HepG2 (cell line): ENCODE results near the gene GCNT2. TPM values are rescaled to one million over a fixed set of nuclear protein-coding genes. Genes with fewer than 3 reads are reported as not detected.
A peak's percentile ranks its signal among the peaks of the same experiment; 100 is the strongest.

Source experiments
- ATAC-seq: fragments of 200-7000 bp; cut with Tn5 transposase; 3 replicates; pipeline ENCODE4 v1.9.1; 2020; ENCODE audit warnings: mild to moderate bottlenecking, moderate library complexity
- BruUV-seq: library from RNA; stranded (reverse); fragments of 400-500 nt; replicated peaks from 2 replicates; lab custom pipeline; 2021; lab: Mats Ljungman, UMichigan
- CTCF ChIA-PET: fragments of 300-600 bp; formaldehyde crosslinking; extraction: SDS; loops from one replicate; lab custom pipeline; 2021; ENCODE audit warnings: low total read pairs, inconsistent platforms, low intra/inter-chr PET ratio; lab: Yijun Ruan, JAX
- POLR2A ChIA-PET: fragments of 350-600 bp; sonication (Branson Sonifier 250); formaldehyde crosslinking; loops from one replicate; lab custom pipeline; 2020; ENCODE audit warnings: antibody characterized with exemption, inconsistent platforms; lab: Yijun Ruan, JAX
- DNase-seq: peaks from one replicate; pipeline ENCODE4 v3.0.0-alpha.2; 2015; ENCODE audit warnings: low spot score
- FAIRE-seq: peaks from 3 replicates; lab custom pipeline; 2011; peaks lifted over from hg19 to GRCh38; lab: Jason Lieb, UNC
- H2AFZ ChIP-seq: one replicate; pipeline ENCODE4 v1.6.1; 2011; ENCODE audit warnings: low read length, inconsistent platforms
- H3K27ac ChIP-seq: fragments of 300-600 bp; 3 replicates; pipeline ENCODE4 v1.8.0; 2011; ENCODE audit warnings: mixed run types, mild to moderate bottlenecking, mixed read lengths, low read length, inconsistent platforms; ENCODE audit not compliant: insufficient read depth; ENCODE audit errors: extremely low read length
- H3K27me3 ChIP-seq, 2 experiments: fragments of 200-600 bp in 1 of 2; 2 replicates in 1 of 2; 3 replicates in 1 of 2; pipeline versions ENCODE4 v1.6.0 to v1.8.0; 2011; ENCODE audit warnings: low read length in 2 of 2, mild to moderate bottlenecking in 2 of 2, moderate library complexity in 2 of 2, inconsistent platforms in 1 of 2; ENCODE audit not compliant: insufficient read depth in 2 of 2, control insufficient read depth in 1 of 2
- H3K36me3 ChIP-seq, 2 experiments: fragments of 200-600 bp in 1 of 2; replicated peaks in 1 of 2; 2 replicates in 1 of 2; 3 replicates in 1 of 2; pipeline versions ENCODE4 v1.5.1 to v1.8.0; 2011; ENCODE audit warnings: low read length in 2 of 2, inconsistent platforms in 1 of 2; ENCODE audit not compliant: insufficient read depth in 2 of 2, control insufficient read depth in 1 of 2
- H3K4me1 ChIP-seq: 2 replicates; pipeline ENCODE4 v1.5.1; 2012; ENCODE audit warnings: low read length, inconsistent platforms; ENCODE audit not compliant: insufficient read depth
- H3K4me2 ChIP-seq: 2 replicates; pipeline ENCODE4 v1.6.0; 2011; ENCODE audit warnings: low read depth, low read length, inconsistent platforms
- H3K4me3 ChIP-seq, 3 experiments: fragments of 200-600 bp in 1 of 3; sonication (generic), shearing (Covaris generic) in 1 of 3; replicated peaks in 1 of 3; 2 replicates each; pipeline ENCODE4 v1.5.1; 2011 to 2016; ENCODE audit warnings: low read length in 3 of 3, inconsistent platforms in 2 of 3, low read depth in 2 of 3, mild to moderate bottlenecking in 2 of 3, control low read depth in 1 of 3, mixed read lengths in 1 of 3; ENCODE audit not compliant: insufficient read depth in 1 of 3
- H3K79me2 ChIP-seq: one replicate; pipeline ENCODE4 v1.6.1; 2011; ENCODE audit warnings: low read length, inconsistent platforms; ENCODE audit not compliant: insufficient read depth
- H3K9ac ChIP-seq: 2 replicates; pipeline ENCODE4 v1.6.0; 2011; ENCODE audit warnings: mild to moderate bottlenecking, low read depth, low read length, inconsistent platforms; ENCODE audit not compliant: insufficient read depth
- H3K9me3 ChIP-seq: 2 replicates; pipeline ENCODE4 v1.5.1; 2012; ENCODE audit warnings: mild to moderate bottlenecking, low read length
- H4K20me1 ChIP-seq: 2 replicates; pipeline ENCODE4 v1.6.0; 2011; ENCODE audit warnings: inconsistent platforms, mild to moderate bottlenecking, low read length, moderate library complexity; ENCODE audit not compliant: insufficient read depth
- ATRX ChIP-seq: sonication (generic); formaldehyde crosslinking; IDR thresholded peaks from 2 replicates; pipeline ENCODE4 v1.4.0; 2020; ENCODE audit warnings: missing genetic modification reagents, borderline replicate concordance
- BRCA1 ChIP-seq: sonication (generic); formaldehyde crosslinking; IDR thresholded peaks from 2 replicates; pipeline ENCODE4 v1.4.0; 2020; ENCODE audit warnings: missing genetic modification reagents
- FOXK2 ChIP-seq: fragments of 450-650 bp; IDR thresholded peaks from 2 replicates; pipeline ENCODE4 v1.6.1; 2016
- FOXP1 ChIP-seq, 2 experiments: fragments of 450-650 bp in 1 of 2; IDR thresholded peaks; 2 replicates each; pipeline ENCODE4 v1.6.1; 2017 to 2018; ENCODE audit warnings: antibody characterized with exemption in 1 of 2
- HNRNPH1 ChIP-seq: fragments of 200-400 bp; formaldehyde crosslinking; optimal IDR thresholded peaks from 2 replicates; pipeline ENCODE3; 2017; ENCODE audit warnings: mild to moderate bottlenecking, low read depth, low read length
- IKZF1 ChIP-seq: fragments of 450-650 bp; IDR thresholded peaks from 2 replicates; pipeline ENCODE4 v1.7.1; 2016
- KDM5A ChIP-seq: fragments of 200-600 bp; sonication (generic); IDR thresholded peaks from 2 replicates; pipeline ENCODE4 v1.7.0; 2018; ENCODE audit warnings: antibody characterized with exemption, mild to moderate bottlenecking, low read length, borderline replicate concordance
- PHF21A ChIP-seq: sonication (generic); formaldehyde crosslinking; IDR thresholded peaks from 2 replicates; pipeline ENCODE4 v1.5.0; 2020; ENCODE audit warnings: mild to moderate bottlenecking, missing genetic modification reagents
- RBM39 ChIP-seq: fragments of 200-400 bp; formaldehyde crosslinking; IDR thresholded peaks from one replicate; pipeline ENCODE4 v1.6.1; 2018; ENCODE audit warnings: antibody characterized with exemption, mild to moderate bottlenecking, low read depth, low read length; ENCODE audit not compliant: poor library complexity, severe bottlenecking
- REPIN1 ChIP-seq: sonication (generic); formaldehyde crosslinking; IDR thresholded peaks from 2 replicates; pipeline ENCODE4 v1.8.0; 2022; ENCODE audit warnings: missing genetic modification reagents, low read depth, mild to moderate bottlenecking, borderline replicate concordance
- ZFP36L1 ChIP-seq: sonication (generic); formaldehyde crosslinking; IDR thresholded peaks from 2 replicates; pipeline ENCODE4 v1.8.0; 2022; ENCODE audit warnings: mild to moderate bottlenecking, missing genetic modification reagents, moderate library complexity
- ZNF557 ChIP-seq: sonication (generic); formaldehyde crosslinking; IDR thresholded peaks from 2 replicates; pipeline ENCODE4 v1.4.0; 2020; ENCODE audit warnings: missing genetic modification reagents
- ZNF639 ChIP-seq: conservative IDR thresholded peaks from 2 replicates; pipeline ENCODE4 v1.6.1; 2018; ENCODE audit warnings: missing genetic modification reagents
- ZNF773 ChIP-seq: sonication (generic); formaldehyde crosslinking; IDR thresholded peaks from 2 replicates; pipeline ENCODE4 v1.4.0; 2020; ENCODE audit warnings: missing genetic modification reagents, borderline replicate concordance
- ZNF841 ChIP-seq: sonication (generic); formaldehyde crosslinking; IDR thresholded peaks from 2 replicates; pipeline ENCODE4 v1.8.1; 2023; ENCODE audit warnings: missing genetic modification reagents, borderline replicate concordance
- WGBS: methylation state at CpG from one replicate; pipeline ENCODE4 v1.1.6; 2017; ENCODE audit warnings: low lambda C conversion rate; 5-methylcytosine and 5-hydroxymethylcytosine counted together
- in situ Hi-C: cut with HindIII; loops from 2 replicates; pipeline ENCODE4 v1.10.0; 2017; ENCODE audit warnings: low pct_unique_long_range_greater_than_20kb; ENCODE audit not compliant: extremely low pct_ligation_motif_present
- intact Hi-C: fragments of 100-400 bp; cut with micrococcal nuclease; formaldehyde crosslinking; loops from one replicate; pipeline ENCODE4 v1.10.0; 2022; ENCODE audit not compliant: unreplicated experiment
- polyA plus RNA-seq, 8 experiments: library from polyadenylated mRNA; depleted of rRNA in 3 of 8; stranded (reverse) in 7 of 8; unstranded in 1 of 8; fragments of >200 nt; fragmentation: Illumina TruSeq in 4 of 8; extraction: Trizol in 4 of 8; gene quantifications; 2 replicates each; pipeline versions ENCODE4 v1.2.1 to v1.2.3, GENCODE V29; 2011 to 2016; ENCODE audit warnings: low read depth in 4 of 8, missing spikeins in 1 of 8, mixed read lengths in 1 of 8; ENCODE audit not compliant: insufficient read depth in 1 of 8
- total RNA-seq, 5 experiments: library from RNA; depleted of rRNA; stranded (reverse); fragments of >200 nt; fragmentation: Illumina TruSeq; extraction: Trizol; gene quantifications; 2 replicates each; pipeline ENCODE4 v1.2.3, GENCODE V29; 2016; ENCODE audit warnings: low read depth in 1 of 5

Gene GCNT2
- total and polyA plus RNA-seq, 2 of the 13 experiments (the other 11 are each of a cell fraction or from before 2014, with no cell fraction given): 11.8 to 31.9 TPM

- TF ChIP-seq FOXP1 (IDR thresholded peaks at IDR 0.05) (peak; percentile 95), FOXP1 (CRISPR knock-in tag; IDR thresholded peaks at IDR 0.05) (peak; percentile 98), PHF21A (CRISPR knock-in tag) (peak; percentile 97), BRCA1 (no peak), ZNF557 (CRISPR knock-in tag) (no peak)
These were observed 15.6 kb upstream of the GCNT2 start (continued) for GRCh38 chr6:10505529-10505928.

GRCh38 chr6:10507298-10507697 is 13.9 kb upstream of the GCNT2 start:
- H3K4me1 ChIP-seq: peaks cover 36% of the 10 kb centered on the region
- TF ChIP-seq ZFP36L1 (CRISPR knock-in tag) (no peak), ZNF773 (no peak), HNRNPH1 (no peak), FOXK2 (no peak), ZNF841 (CRISPR knock-in tag) (no peak), KDM5A (no peak), IKZF1 (no peak), RBM39 (no peak), ATRX (CRISPR knock-in tag) (no peak), REPIN1 (no peak), ZNF639 (CRISPR knock-in tag) (no peak)
- no peak overlapping the region for H2AFZ ChIP-seq
- intact Hi-C loops: loop anchor here (5.0 kb wide), 1 partner anchor 240 kb away; the partner anchor contains the start of gene TMEM14B
- H3K27ac ChIP-seq: no peak overlapping the region
- peaks cover 0 to 22% of the 10 kb centered on the region in 2 experiments; a peak in 3 of 5 replicates for H3K27me3 ChIP-seq
- FAIRE-seq (no peak), ATAC-seq (no peak), DNase-seq (no peak)
- H3K79me2 ChIP-seq: no peaks in the 10 kb centered on the region
- WGBS: 50% methylated on average over 6 of the region's 6 CpGs
- no peak overlapping the region for H3K4me3 ChIP-seq
- no peaks in the 10 kb centered on the region for H3K9me3 ChIP-seq
- no peaks in the 10 kb centered on the region for H4K20me1 ChIP-seq
- in situ Hi-C loops: no loop called here
- H3K4me2 ChIP-seq: no peak overlapping the region
- H3K36me3 ChIP-seq: no peaks in the 10 kb centered on the region
- H3K9ac ChIP-seq: no peak overlapping the region
- BruUV-seq: no TSS peak
- ChIA-PET CTCF (no interaction called here), POLR2A (interaction anchor here (1.1 to 1.2 kb wide), 2 partner anchors 25 to 187 kb away, joined by 3 to 5 read pairs; partner anchors contain the start of genes C6orf52 and PAK1IP1)
